Gastroesophageal sphincter (tissue), 4 donors: Measurements from ENCODE around the gene LEMD3. TPM values are rescaled to one million over a fixed set of nuclear protein-coding genes. Genes with fewer than 3 reads are reported as not detected.

Experiments
- ATAC-seq: fragments of 150-250 bp; one replicate; pipeline ENCODE4 v1.9.1; 2016; ENCODE audit warnings: mild to moderate bottlenecking, moderate library complexity
- H3K27ac ChIP-seq, 4 donors: fragments of 200-600 bp; sonication (generic) in 3 of 4; 1 replicate in 3 of 4; 2 replicates in 1 of 4; pipeline ENCODE4 v1.5.1; 2016 to 2019
- H3K27me3 ChIP-seq: fragments of 200-600 bp; sonication (generic); one replicate; pipeline ENCODE4 v1.5.1; 2019
- H3K36me3 ChIP-seq, 2 donors: fragments of 200-600 bp; sonication (generic); one replicate each; pipeline ENCODE4 v1.5.1; 2019; ENCODE audit warnings: control low read depth in 1 of 2
- H3K4me1 ChIP-seq, 3 donors: fragments of 200-600 bp; sonication (generic); 1 replicate in 2 of 3; 2 replicates in 1 of 3; pipeline ENCODE4 v1.5.1; 2016 to 2019; ENCODE audit warnings: control low read depth in 2 of 3
- H3K4me3 ChIP-seq, 2 donors: fragments of 200-600 bp; sonication (generic); one replicate each; pipeline ENCODE4 v1.5.1; 2019; ENCODE audit warnings: mild to moderate bottlenecking in 1 of 2, moderate library complexity in 1 of 2
- H3K9me3 ChIP-seq, 3 donors: fragments of 200-600 bp; sonication (generic); one replicate each; pipeline ENCODE4 v1.5.1; 2017 to 2019; ENCODE audit warnings: control low read depth in 2 of 3
- EP300 ChIP-seq: sonication (generic); formaldehyde crosslinking; IDR thresholded peaks from one replicate; pipeline ENCODE4 v1.6.1; 2017; ENCODE audit warnings: antibody characterized with exemption, mild to moderate bottlenecking
- POLR2A ChIP-seq, 2 donors: fragments of 450-650 bp; IDR thresholded peaks; one replicate each; pipeline ENCODE4 v1.6.1; 2017; ENCODE audit warnings: antibody characterized with exemption in 2 of 2, mild to moderate bottlenecking in 2 of 2, moderate library complexity in 1 of 2
- POLR2AphosphoS5 ChIP-seq: sonication (generic); formaldehyde crosslinking; IDR thresholded peaks from one replicate; pipeline ENCODE4 v1.6.1; 2017; ENCODE audit warnings: antibody characterized with exemption
- WGBS, 2 donors: methylation state at CpG; one replicate each; pipeline ENCODE4 v1.1.5; 2018; ENCODE audit warnings: low coverage in 1 of 2; 5-methylcytosine and 5-hydroxymethylcytosine counted together
- total RNA-seq, 4 donors: library from RNA; depleted of rRNA; stranded (reverse); fragments of >200 nt; gene quantifications; one replicate each; pipeline ENCODE4 v1.1.0, GENCODE V29; 2016
- TF ChIP-seq, protein P1 (sequence below), 4 experiments: fragments of 200-600 bp in 2 of 4; fragments of 450-650 bp in 2 of 4; sonication (generic) in 1 of 4; IDR thresholded peaks; one replicate each; pipeline ENCODE4 v1.5.1; 2017 to 2019; ENCODE audit warnings: antibody characterized with exemption in 4 of 4, mild to moderate bottlenecking in 2 of 4, moderate library complexity in 2 of 4

Gene LEMD3
- total RNA-seq, 4 donors from 2014 or later: 21.2 to 50.9 (median 23.4) TPM

DNA sequence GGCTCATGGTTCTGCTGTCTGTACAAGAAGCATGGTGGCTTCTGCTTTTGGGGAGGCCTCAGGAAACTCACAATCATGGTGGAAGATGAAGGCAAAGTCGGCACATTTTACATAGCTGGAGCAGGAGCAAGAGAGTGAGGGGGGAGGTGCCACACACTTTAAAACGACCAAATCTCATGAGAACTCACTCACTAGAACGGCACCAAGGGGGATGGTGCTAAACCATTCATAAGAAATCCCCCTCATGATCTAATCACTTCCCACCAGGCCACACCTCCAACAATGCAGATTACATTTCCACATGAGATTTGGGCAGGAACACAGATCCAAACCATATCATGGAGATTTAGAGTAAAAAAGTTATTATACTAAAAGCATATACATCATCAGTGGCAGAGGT lies 13.6 kb upstream of the LEMD3 start:
- no peaks in the 10 kb centered on the region for H3K4me1 ChIP-seq
- TF ChIP-seq POLR2A (IDR thresholded peaks at IDR 0.05): no peak
- TF ChIP-seq EP300: no peak
- H3K27ac ChIP-seq: no peak overlapping the region
- no peak for ATAC-seq
- no peaks in the 10 kb centered on the region for H3K36me3 ChIP-seq
- 56 to 92% methylated on average over 2 to 3 of the region's 3 CpGs for WGBS, 2 donors
- H3K9me3 ChIP-seq: no peaks in the 10 kb centered on the region
- peaks cover under 1% of the 10 kb centered on the region for H3K27me3 ChIP-seq
- no peak overlapping the region for H3K4me3 ChIP-seq

DNA sequence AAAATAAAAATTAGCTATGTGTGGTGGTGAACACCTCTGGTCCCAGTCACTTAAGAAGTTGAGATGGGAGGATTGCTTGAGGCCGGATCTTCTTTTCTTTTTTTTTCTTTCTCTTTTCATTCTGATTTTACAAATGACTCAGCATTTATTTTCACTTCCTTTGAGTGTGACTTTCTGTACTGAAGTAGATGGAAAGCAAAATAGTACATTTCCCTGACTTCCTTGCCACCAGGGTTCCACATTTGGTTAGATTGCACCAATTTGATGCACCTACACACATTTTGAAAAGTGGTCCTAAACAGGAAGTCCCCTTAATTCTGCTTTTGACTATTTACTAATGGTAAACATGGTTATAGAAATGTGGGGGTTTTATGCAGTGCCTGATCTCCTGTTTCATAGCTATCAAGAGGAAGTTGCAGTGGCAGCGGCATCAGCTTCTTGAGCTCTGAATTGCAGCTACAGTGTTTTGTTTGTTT lies 13.0 kb upstream of the LEMD3 start:
- TF ChIP-seq POLR2AphosphoS5 (no peak), EP300 (no peak), POLR2A (IDR thresholded peaks at IDR 0.05) (no peak)
- TF ChIP-seq, protein P1, sequence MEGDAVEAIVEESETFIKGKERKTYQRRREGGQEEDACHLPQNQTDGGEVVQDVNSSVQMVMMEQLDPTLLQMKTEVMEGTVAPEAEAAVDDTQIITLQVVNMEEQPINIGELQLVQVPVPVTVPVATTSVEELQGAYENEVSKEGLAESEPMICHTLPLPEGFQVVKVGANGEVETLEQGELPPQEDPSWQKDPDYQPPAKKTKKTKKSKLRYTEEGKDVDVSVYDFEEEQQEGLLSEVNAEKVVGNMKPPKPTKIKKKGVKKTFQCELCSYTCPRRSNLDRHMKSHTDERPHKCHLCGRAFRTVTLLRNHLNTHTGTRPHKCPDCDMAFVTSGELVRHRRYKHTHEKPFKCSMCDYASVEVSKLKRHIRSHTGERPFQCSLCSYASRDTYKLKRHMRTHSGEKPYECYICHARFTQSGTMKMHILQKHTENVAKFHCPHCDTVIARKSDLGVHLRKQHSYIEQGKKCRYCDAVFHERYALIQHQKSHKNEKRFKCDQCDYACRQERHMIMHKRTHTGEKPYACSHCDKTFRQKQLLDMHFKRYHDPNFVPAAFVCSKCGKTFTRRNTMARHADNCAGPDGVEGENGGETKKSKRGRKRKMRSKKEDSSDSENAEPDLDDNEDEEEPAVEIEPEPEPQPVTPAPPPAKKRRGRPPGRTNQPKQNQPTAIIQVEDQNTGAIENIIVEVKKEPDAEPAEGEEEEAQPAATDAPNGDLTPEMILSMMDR (IDR thresholded peaks at IDR 0.05): no peak
- no peak for ATAC-seq
- Histone ChIP-seq H3K27ac (no peak overlapping the region), H3K4me1 (no peaks in the 10 kb centered on the region), H3K4me3 (no peak overlapping the region), H3K36me3 (no peaks in the 10 kb centered on the region), H3K27me3 (peaks cover 6% of the 10 kb centered on the region), H3K9me3 (no peaks in the 10 kb centered on the region)
- WGBS, 2 donors: 38 to 66% methylated on average over 1 to 2 of the region's 2 CpGs

DNA sequence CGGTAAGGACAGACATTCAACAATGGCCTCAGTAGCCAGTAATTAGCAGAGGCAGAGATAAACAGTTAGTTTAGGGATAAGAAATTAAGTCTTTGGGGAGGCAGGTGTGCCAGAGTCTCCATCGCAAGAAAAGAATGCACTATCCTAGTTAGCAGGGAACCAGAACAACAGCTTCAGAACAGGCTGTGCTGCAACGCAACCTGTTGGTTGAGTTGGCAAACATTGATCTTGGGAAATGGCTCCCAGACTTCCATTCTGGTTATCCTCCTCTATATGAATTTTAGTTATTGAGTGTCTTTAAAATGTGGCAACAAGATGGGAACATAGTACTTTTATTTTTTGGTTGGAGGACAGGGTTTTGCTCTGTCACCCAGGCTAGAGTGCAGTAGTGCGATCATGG lies 12.3 kb upstream of the LEMD3 start:
- no peak for ATAC-seq
- WGBS, 2 donors: 75 to 93% methylated on average over 2 to 4 of the region's 4 CpGs

DNA sequence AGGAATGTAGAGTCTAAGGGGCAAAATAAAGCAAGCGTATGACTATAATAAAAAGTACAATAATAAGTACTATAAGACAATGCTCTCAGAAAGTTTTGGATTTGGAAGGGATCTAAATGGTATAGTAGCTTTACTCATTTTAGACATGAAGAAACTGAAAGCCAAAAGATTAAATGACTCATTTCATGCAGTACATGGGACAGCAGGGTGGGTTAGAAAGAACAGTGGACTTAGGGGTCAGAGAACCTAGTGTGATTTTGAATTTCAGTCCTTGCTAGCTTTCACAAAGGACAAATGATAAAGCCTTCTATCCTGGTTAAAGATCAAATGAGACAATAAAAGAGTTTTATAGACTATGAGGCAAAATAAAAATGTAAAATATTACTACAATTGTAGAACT lies 6.8 kb upstream of the LEMD3 start:
- Histone ChIP-seq H3K9me3 (no peaks in the 10 kb centered on the region), H3K27ac (no peak overlapping the region), H3K27me3 (peaks cover 33% of the 10 kb centered on the region), H3K36me3 (no peaks in the 10 kb centered on the region), H3K4me1 (no peaks in the 10 kb centered on the region), H3K4me3 (no peak overlapping the region)
- TF ChIP-seq POLR2A (IDR thresholded peaks at IDR 0.05) (no peak), POLR2AphosphoS5 (no peak), EP300 (no peak)
- TF ChIP-seq, protein P1 (IDR thresholded peaks at IDR 0.05): no peak
- 94 to 100% methylated on average over 1 of the region's 1 CpG for WGBS, 2 donors
- no peak for ATAC-seq

More for the DNA sequence above, 12.3 kb upstream of the LEMD3 start:
- Histone ChIP-seq H3K4me3 (no peak overlapping the region), H3K27me3 (peaks cover 11% of the 10 kb centered on the region), H3K27ac (no peak overlapping the region), H3K9me3 (no peaks in the 10 kb centered on the region), H3K4me1 (no peaks in the 10 kb centered on the region), H3K36me3 (no peaks in the 10 kb centered on the region)
- TF ChIP-seq, protein P1 (IDR thresholded peaks at IDR 0.05): no peak
- TF ChIP-seq POLR2AphosphoS5: no peak
- TF ChIP-seq EP300: no peak
- TF ChIP-seq POLR2A (IDR thresholded peaks at IDR 0.05): no peak

DNA sequence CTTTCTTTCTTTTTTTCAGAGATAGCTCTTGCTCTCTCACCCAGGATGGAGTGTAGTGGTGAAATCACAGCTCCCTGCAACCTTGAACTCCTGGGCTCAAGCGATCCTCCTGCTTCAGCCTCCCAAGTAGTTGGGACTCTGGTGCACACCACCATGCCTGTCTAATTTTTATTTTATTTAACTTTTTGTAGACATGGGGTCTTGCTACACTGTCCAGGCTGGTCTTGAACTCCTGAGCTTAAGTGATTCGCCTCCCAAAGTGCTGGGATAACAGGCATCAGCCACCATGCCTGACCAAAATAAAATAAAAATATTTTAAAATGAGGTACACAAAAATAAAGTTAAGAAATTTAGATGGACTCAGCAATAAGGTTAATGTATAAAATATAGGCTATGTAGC lies 5.1 kb upstream of the LEMD3 start:
- Histone ChIP-seq H3K9me3 (no peaks in the 10 kb centered on the region), H3K4me1 (peaks cover 0 to 6% (median 0%) of the 10 kb centered on the region in 3 donors), H3K27me3 (peaks cover 33% of the 10 kb centered on the region), H3K4me3 (no peak overlapping the region), H3K27ac (no peak overlapping the region), H3K36me3 (no peaks in the 10 kb centered on the region)
- WGBS, 2 donors: 100% methylated on average over 1 to 2 of the region's 2 CpGs
- ATAC-seq: no peak
- TF ChIP-seq EP300 (no peak), POLR2AphosphoS5 (no peak), POLR2A (IDR thresholded peaks at IDR 0.05) (no peak)
- TF ChIP-seq, protein P1 (IDR thresholded peaks at IDR 0.05): no peak
